Vagina (tissue), 2 donors: ENCODE data around the gene MCOLN1.

ENCODE experiments used
- POLR2A ChIP-seq, 2 donors: fragments of 450-650 bp; IDR thresholded peaks; one replicate each; pipeline ENCODE4 v1.6.1; 2017; ENCODE audit warnings: antibody characterized with exemption in 2 of 2, mild to moderate bottlenecking in 2 of 2, moderate library complexity in 2 of 2
- POLR2AphosphoS5 ChIP-seq, 2 donors: sonication (generic); formaldehyde crosslinking; IDR thresholded peaks; one replicate each; pipeline ENCODE4 v1.9.0; 2017; ENCODE audit warnings: antibody characterized with exemption in 2 of 2, mild to moderate bottlenecking in 2 of 2, low read depth in 1 of 2; ENCODE audit not compliant: insufficient read depth in 1 of 2
- TF ChIP-seq, protein P1 (sequence below), 3 experiments: fragments of 450-650 bp in 2 of 3; fragments of 200-600 bp in 1 of 3; sonication (generic) in 1 of 3; IDR thresholded peaks; one replicate each; pipeline ENCODE4 v1.5.1; 2017 to 2019; ENCODE audit warnings: antibody characterized with exemption in 3 of 3, mild to moderate bottlenecking in 2 of 3, moderate library complexity in 2 of 3

DNA sequence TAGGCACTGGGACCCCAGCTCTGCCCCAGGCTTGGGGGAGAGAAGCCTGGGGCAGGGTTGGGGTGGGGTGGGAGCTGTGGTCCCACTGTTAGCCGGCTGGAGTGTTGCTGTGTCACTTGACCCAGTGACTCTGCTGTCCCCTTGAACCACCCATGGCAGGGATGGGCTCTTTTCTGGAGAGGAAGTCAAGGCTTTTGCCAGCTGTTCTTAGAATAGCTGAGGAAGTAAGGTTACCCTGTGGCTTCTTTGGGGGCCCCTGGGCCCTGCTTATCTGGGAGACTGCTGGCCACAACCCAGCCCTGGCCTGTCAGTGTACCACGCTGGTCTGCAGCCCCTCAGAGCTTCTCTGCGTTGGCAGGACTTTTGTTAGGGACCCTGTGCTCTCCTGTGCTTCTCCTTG lies 22.2 kb downstream of the MCOLN1 start:
- TF ChIP-seq POLR2A (IDR thresholded peaks at IDR 0.05) = no peak
- TF ChIP-seq, protein P1, sequence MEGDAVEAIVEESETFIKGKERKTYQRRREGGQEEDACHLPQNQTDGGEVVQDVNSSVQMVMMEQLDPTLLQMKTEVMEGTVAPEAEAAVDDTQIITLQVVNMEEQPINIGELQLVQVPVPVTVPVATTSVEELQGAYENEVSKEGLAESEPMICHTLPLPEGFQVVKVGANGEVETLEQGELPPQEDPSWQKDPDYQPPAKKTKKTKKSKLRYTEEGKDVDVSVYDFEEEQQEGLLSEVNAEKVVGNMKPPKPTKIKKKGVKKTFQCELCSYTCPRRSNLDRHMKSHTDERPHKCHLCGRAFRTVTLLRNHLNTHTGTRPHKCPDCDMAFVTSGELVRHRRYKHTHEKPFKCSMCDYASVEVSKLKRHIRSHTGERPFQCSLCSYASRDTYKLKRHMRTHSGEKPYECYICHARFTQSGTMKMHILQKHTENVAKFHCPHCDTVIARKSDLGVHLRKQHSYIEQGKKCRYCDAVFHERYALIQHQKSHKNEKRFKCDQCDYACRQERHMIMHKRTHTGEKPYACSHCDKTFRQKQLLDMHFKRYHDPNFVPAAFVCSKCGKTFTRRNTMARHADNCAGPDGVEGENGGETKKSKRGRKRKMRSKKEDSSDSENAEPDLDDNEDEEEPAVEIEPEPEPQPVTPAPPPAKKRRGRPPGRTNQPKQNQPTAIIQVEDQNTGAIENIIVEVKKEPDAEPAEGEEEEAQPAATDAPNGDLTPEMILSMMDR (IDR thresholded peaks at IDR 0.05) = no peak
- TF ChIP-seq POLR2AphosphoS5 (IDR thresholded peaks at IDR 0.05; ENCODE audit: insufficient read depth in 1 of 2, low read depth in 1 of 2) = no peak
